H1 (cell line): ENCODE data around the gene CASZ1.

Experiments used
- ATF2 ChIP-seq: IDR thresholded peaks from 2 replicates; pipeline ENCODE4 v1.6.1; 2012; ENCODE audit warnings: low read length, inconsistent platforms
- POLR2A ChIP-seq, 2 experiments: IDR thresholded peaks; 1 replicate in 1 of 2; 2 replicates in 1 of 2; pipeline ENCODE4 v1.6.1; 2011; ENCODE audit warnings: low read depth in 2 of 2, low read length in 2 of 2, mild to moderate bottlenecking in 2 of 2; ENCODE audit errors: control extremely low read depth in 1 of 2
- TF ChIP-seq, protein P1 (sequence below), 3 experiments: IDR thresholded peaks; 1 replicate in 2 of 3; 2 replicates in 1 of 3; pipeline versions ENCODE4 v1.5.1 to v1.6.1; 2011; ENCODE audit warnings: low read length in 3 of 3, mild to moderate bottlenecking in 3 of 3, inconsistent platforms in 2 of 3, low read depth in 1 of 3, moderate library complexity in 1 of 3; ENCODE audit not compliant: insufficient read depth in 1 of 3; ENCODE audit errors: control extremely low read depth in 1 of 3

DNA sequence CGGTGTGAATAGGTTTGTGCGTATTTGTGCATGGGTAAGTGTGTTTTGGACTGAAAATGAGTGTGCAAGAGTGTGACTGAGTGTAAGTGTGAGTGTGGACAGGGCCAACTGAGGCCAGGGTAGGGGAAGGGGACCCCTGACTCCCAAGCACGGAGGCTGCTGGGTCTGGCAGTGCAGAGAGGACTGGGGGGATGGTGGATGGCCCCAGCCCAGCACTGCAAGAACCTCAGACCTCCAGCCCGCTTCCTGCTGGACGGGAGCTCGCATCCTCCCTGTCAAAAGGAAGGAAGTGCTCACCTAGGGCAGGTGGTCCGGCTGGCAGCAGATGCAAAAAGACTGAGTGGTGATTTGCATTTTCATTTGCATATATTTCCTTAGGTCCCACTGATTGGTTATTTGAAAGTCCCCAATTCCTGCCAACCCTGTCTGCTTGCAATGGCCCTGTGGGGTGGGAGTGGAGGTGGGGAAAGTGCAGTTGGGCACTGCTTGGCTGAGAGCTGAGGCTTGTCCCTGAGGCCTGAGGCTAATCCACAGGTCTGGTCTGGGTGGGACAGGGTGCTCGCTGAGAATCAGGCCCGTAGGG lies 42.8 kb upstream of the CASZ1 start:
- TF ChIP-seq, protein P1, sequence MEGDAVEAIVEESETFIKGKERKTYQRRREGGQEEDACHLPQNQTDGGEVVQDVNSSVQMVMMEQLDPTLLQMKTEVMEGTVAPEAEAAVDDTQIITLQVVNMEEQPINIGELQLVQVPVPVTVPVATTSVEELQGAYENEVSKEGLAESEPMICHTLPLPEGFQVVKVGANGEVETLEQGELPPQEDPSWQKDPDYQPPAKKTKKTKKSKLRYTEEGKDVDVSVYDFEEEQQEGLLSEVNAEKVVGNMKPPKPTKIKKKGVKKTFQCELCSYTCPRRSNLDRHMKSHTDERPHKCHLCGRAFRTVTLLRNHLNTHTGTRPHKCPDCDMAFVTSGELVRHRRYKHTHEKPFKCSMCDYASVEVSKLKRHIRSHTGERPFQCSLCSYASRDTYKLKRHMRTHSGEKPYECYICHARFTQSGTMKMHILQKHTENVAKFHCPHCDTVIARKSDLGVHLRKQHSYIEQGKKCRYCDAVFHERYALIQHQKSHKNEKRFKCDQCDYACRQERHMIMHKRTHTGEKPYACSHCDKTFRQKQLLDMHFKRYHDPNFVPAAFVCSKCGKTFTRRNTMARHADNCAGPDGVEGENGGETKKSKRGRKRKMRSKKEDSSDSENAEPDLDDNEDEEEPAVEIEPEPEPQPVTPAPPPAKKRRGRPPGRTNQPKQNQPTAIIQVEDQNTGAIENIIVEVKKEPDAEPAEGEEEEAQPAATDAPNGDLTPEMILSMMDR (IDR thresholded peaks at IDR 0.05; ENCODE audit: control extremely low read depth in 1 of 3, insufficient read depth in 1 of 3, low read depth in 1 of 3, low read length in 3 of 3) = no peak
- TF ChIP-seq POLR2A (IDR thresholded peaks at IDR 0.05; ENCODE audit: control extremely low read depth in 1 of 2, low read depth in 2 of 2, low read length in 2 of 2) = no peak
- TF ChIP-seq ATF2 = no peak
